K562 (cell line): ENCODE measurements around the gene ZNF692. TPM values are rescaled to one million over a fixed set of nuclear protein-coding genes. Genes with fewer than 3 reads are reported as not detected.
A peak's percentile ranks its signal among the peaks of the same experiment; 100 is the strongest.

ENCODE experiments used
- BMI1 ChIP-seq: fragments of 150-350 bp; IDR thresholded peaks from 2 replicates; pipeline ENCODE4 v1.6.1; 2014; ENCODE audit warnings: low read length
- BRF1 ChIP-seq: IDR thresholded peaks from 3 replicates; pipeline ENCODE4 v1.6.1; 2011; ENCODE audit warnings: borderline replicate concordance, mild to moderate bottlenecking; ENCODE audit not compliant: insufficient read length; ENCODE audit errors: extremely low read depth
- ETV1 ChIP-seq: fragments of 450-650 bp; conservative IDR thresholded peaks from 2 replicates; pipeline ENCODE4 v1.6.1; 2016; ENCODE audit warnings: missing genetic modification characterization, control low read depth, low read depth, missing compliant biosample characterization
- HLTF ChIP-seq: fragments of 450-650 bp; IDR thresholded peaks from 2 replicates; pipeline ENCODE4 v1.6.1; 2016
- ILF3 ChIP-seq: fragments of 450-650 bp; IDR thresholded peaks from 2 replicates; pipeline ENCODE4 v1.6.1; 2018; ENCODE audit warnings: antibody characterized with exemption, mild to moderate bottlenecking, moderate library complexity, borderline replicate concordance
- SMC3 ChIP-seq: conservative IDR thresholded peaks from 2 replicates; pipeline ENCODE4 v1.6.1; 2011; ENCODE audit warnings: low read depth, low read length, improper control_type of control experiment; ENCODE audit not compliant: insufficient read depth
- SNIP1 ChIP-seq: fragments of 450-650 bp; IDR thresholded peaks from 2 replicates; pipeline ENCODE4 v1.7.1; 2017; ENCODE audit warnings: low read depth, mild to moderate bottlenecking
- SREBF1 ChIP-seq: fragments of 150-350 bp; IDR thresholded peaks from 2 replicates; pipeline ENCODE4 v1.6.1; 2014; ENCODE audit warnings: antibody characterized with exemption, low read depth, low read length, borderline replicate concordance
- STAT5A ChIP-seq: IDR thresholded peaks from 2 replicates; pipeline ENCODE4 v1.6.1; 2012; ENCODE audit warnings: low read length, inconsistent platforms, borderline replicate concordance
- STAT6 ChIP-seq: sonication (generic); formaldehyde crosslinking; IDR thresholded peaks from 2 replicates; pipeline ENCODE4 v1.8.1; 2023; ENCODE audit warnings: mild to moderate bottlenecking, missing genetic modification reagents
- ZNF175 ChIP-seq: fragments of 200-800 bp; sonication (Bioruptor generic); IDR thresholded peaks from 2 replicates; pipeline ENCODE4 v1.6.1; 2016; ENCODE audit warnings: low read depth, mild to moderate bottlenecking, missing genetic modification characterization, missing compliant biosample characterization
- ZNF778 ChIP-seq: fragments of 450-650 bp; formaldehyde crosslinking; IDR thresholded peaks from 2 replicates; pipeline ENCODE4 v1.4.0; 2020; ENCODE audit warnings: mild to moderate bottlenecking, moderate library complexity
- polyA plus RNA-seq, 8 experiments: library from polyadenylated mRNA; depleted of rRNA in 4 of 8; stranded (reverse) in 5 of 8; unstranded in 3 of 8; fragments of >200 nt; fragmentation: Nextera tagmentation in 2 of 8; fragmentation: Illumina TruSeq in 1 of 8; extraction: Ambion mirVana in 2 of 8; extraction: Trizol in 1 of 8; gene quantifications; 2 replicates each; pipeline versions ENCODE4 v1.2.1 to v1.2.3, GENCODE V29; 2011 to 2014; ENCODE audit warnings: inconsistent platforms in 1 of 8, missing spikeins in 1 of 8
- total RNA-seq, 7 experiments: library from RNA; depleted of rRNA in 6 of 7; stranded (reverse); fragments of >200 nt in 6 of 7; fragmentation: Illumina TruSeq in 2 of 7; extraction: Trizol in 2 of 7; gene quantifications; 2 replicates each; pipeline versions ENCODE4 v1.2.1 to v1.2.3, GENCODE V29; 2011 to 2021; ENCODE audit warnings: low replicate concordance in 1 of 7
- TF ChIP-seq, protein P1 (sequence below): fragments of 250-450 bp; sonication (Bioruptor Pico); IDR thresholded peaks from 2 replicates; pipeline ENCODE4 v1.4.0; 2020; ENCODE audit warnings: mild to moderate bottlenecking, moderate library complexity
- TF ChIP-seq, protein P2 (sequence below): fragments of 250-450 bp; sonication (Bioruptor Pico); IDR thresholded peaks from 2 replicates; pipeline ENCODE4 v1.5.1; 2021; ENCODE audit warnings: mild to moderate bottlenecking
- TF ChIP-seq, protein P3 (sequence below): IDR thresholded peaks from 2 replicates; pipeline ENCODE4 v1.6.1; 2012; ENCODE audit warnings: low read depth, low read length, improper control_type of control experiment, borderline replicate concordance

The ZNF692 gene
- total and polyA plus RNA-seq, 9 of the 15 experiments (the other 6 are each of a cell fraction or from before 2014, with no cell fraction given) = 8.4 to 143 (median 55.9) TPM

GRCh38 chr1:248838357-248839167 lies 20.3 kb downstream of the ZNF692 start (continued):
- peak; percentile 62; the same call in 1 of the 2 replicates for TF ChIP-seq STAT6 (CRISPR knock-in tag)
- no peak for TF ChIP-seq ETV1 (tag)
- TF ChIP-seq, protein P1, sequence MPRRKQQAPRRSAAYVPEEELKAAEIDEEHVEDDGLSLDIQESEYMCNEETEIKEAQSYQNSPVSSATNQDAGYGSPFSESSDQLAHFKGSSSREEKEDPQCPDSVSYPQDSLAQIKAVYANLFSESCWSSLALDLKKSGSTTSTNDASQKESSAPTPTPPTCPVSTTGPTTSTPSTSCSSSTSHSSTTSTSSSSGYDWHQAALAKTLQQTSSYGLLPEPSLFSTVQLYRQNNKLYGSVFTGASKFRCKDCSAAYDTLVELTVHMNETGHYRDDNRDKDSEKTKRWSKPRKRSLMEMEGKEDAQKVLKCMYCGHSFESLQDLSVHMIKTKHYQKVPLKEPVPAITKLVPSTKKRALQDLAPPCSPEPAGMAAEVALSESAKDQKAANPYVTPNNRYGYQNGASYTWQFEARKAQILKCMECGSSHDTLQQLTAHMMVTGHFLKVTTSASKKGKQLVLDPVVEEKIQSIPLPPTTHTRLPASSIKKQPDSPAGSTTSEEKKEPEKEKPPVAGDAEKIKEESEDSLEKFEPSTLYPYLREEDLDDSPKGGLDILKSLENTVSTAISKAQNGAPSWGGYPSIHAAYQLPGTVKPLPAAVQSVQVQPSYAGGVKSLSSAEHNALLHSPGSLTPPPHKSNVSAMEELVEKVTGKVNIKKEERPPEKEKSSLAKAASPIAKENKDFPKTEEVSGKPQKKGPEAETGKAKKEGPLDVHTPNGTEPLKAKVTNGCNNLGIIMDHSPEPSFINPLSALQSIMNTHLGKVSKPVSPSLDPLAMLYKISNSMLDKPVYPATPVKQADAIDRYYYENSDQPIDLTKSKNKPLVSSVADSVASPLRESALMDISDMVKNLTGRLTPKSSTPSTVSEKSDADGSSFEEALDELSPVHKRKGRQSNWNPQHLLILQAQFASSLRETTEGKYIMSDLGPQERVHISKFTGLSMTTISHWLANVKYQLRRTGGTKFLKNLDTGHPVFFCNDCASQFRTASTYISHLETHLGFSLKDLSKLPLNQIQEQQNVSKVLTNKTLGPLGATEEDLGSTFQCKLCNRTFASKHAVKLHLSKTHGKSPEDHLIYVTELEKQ (CRISPR knock-in tag) = no peak
- TF ChIP-seq, protein P2, sequence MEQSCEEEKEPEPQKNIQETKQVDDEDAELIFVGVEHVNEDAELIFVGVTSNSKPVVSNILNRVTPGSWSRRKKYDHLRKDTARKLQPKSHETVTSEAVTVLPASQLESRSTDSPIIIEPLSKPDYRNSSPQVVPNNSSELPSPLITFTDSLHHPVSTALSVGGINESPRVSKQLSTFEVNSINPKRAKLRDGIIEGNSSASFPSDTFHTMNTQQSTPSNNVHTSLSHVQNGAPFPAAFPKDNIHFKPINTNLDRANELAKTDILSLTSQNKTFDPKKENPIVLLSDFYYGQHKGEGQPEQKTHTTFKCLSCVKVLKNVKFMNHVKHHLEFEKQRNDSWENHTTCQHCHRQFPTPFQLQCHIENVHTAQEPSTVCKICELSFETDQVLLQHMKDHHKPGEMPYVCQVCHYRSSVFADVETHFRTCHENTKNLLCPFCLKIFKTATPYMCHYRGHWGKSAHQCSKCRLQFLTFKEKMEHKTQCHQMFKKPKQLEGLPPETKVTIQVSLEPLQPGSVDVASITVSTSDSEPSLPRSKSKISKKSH (CRISPR knock-in tag) = no peak
- no peak; the same call in 1 of the 2 replicates for TF ChIP-seq HLTF
- TF ChIP-seq SNIP1 = peak; percentile 93
- no peak for TF ChIP-seq ZNF778
- no peak for TF ChIP-seq ZNF175
- no peak for TF ChIP-seq ILF3
- no peak for TF ChIP-seq BMI1
- no peak for TF ChIP-seq BRF1
- no peak; the same call in 1 of the 2 replicates for TF ChIP-seq STAT5A
- TF ChIP-seq, protein P3, sequence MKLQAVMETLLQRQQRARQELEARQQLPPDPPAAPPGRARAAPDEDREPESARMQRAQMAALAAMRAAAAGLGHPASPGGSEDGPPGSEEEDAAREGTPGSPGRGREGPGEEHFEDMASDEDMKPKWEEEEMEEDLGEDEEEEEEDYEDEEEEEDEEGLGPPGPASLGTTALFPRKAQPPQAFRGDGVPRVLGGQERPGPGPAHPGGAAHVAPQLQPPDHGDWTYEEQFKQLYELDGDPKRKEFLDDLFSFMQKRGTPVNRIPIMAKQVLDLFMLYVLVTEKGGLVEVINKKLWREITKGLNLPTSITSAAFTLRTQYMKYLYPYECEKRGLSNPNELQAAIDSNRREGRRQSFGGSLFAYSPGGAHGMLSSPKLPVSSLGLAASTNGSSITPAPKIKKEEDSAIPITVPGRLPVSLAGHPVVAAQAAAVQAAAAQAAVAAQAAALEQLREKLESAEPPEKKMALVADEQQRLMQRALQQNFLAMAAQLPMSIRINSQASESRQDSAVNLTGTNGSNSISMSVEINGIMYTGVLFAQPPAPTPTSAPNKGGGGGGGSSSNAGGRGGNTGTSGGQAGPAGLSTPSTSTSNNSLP = no peak
- no peak for TF ChIP-seq SMC3
- TF ChIP-seq SREBF1 = peak; percentile 63; the same call in 1 of the 2 replicates
